K562 (cell line): ENCODE data around the gene YARS1.

Source experiments
- JUN ChIP-seq, 2 experiments: sonication (generic) in 1 of 2; formaldehyde crosslinking in 1 of 2; IDR thresholded peaks; 2 replicates each; pipeline versions ENCODE4 v1.6.1 to v1.8.0; 2012 to 2022; ENCODE audit warnings: borderline replicate concordance in 2 of 2, mild to moderate bottlenecking in 2 of 2, improper control_type of control experiment in 1 of 2, low read depth in 1 of 2, low read length in 1 of 2, missing genetic modification reagents in 1 of 2
- NFIC ChIP-seq: fragments of 450-650 bp; IDR thresholded peaks from 2 replicates; pipeline ENCODE4 v1.6.1; 2017; ENCODE audit warnings: mild to moderate bottlenecking, inconsistent platforms
- TBL1XR1 ChIP-seq, 2 experiments: IDR thresholded peaks; 2 replicates each; pipeline ENCODE4 v1.6.1; 2012; ENCODE audit warnings: improper control_type of control experiment in 2 of 2, low read length in 2 of 2, mild to moderate bottlenecking in 1 of 2
- YY1 ChIP-seq, 3 experiments: IDR thresholded peaks; 2 replicates each; pipeline ENCODE4 v1.6.1; 2011; ENCODE audit warnings: low read length in 2 of 3, mild to moderate bottlenecking in 2 of 3, moderate library complexity in 2 of 3, borderline replicate concordance in 1 of 3, control low read depth in 1 of 3, low read depth in 1 of 3; ENCODE audit not compliant: insufficient read depth in 3 of 3, insufficient replicate concordance in 2 of 3, control insufficient read depth in 1 of 3, insufficient read length in 1 of 3; ENCODE audit errors: extremely low read depth in 1 of 3

DNA sequence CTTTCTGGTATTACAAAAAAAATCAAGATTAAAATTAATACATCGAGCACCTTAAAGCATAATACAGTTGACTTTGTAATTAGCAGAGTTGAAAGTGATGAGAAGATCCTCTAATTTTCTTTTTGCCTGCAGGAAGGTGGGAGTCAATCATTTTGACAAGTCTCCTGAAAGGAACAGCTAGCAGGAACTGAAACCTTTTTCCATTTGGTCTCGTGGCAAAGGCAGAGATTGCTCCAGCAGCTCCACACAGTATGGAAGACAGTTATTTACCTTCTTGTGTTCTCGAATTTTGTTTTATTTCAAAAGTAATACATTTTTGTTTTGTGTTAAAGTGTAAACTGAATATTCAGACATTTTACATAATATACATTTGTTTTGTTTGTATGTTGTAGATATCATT lies 8.0 kb upstream of the YARS1 start:
- TF ChIP-seq YY1 (IDR thresholded peaks at IDR 0.05; ENCODE audit: borderline replicate concordance in 1 of 3, control insufficient read depth in 1 of 3, extremely low read depth in 1 of 3, insufficient read depth in 3 of 3, insufficient read length in 1 of 3, insufficient replicate concordance in 2 of 3, low read depth in 1 of 3, low read length in 2 of 3) (no peak), TBL1XR1 (IDR thresholded peaks at IDR 0.05; ENCODE audit: low read length in 2 of 2) (no peak), JUN (IDR thresholded peaks at IDR 0.05; ENCODE audit: borderline replicate concordance, low read depth, low read length) (no peak), JUN (CRISPR knock-in tag; IDR thresholded peaks at IDR 0.05; ENCODE audit: borderline replicate concordance) (no peak), NFIC (no peak)
